Adrenal gland (tissue), 12 donors: ENCODE data around the gene LRBA. TPM values are rescaled to one million over a fixed set of nuclear protein-coding genes. Genes with fewer than 3 reads are reported as not detected.
A peak's percentile ranks its signal among the peaks of the same experiment; 100 is the strongest.

Experiments used
- DNase-seq, 7 donors: peaks; one replicate each; pipeline ENCODE4 v3.0.0-alpha.2; 2019 to 2020
- H3K27ac ChIP-seq, 5 donors: fragments of 200-600 bp; sonication (generic) in 4 of 5; 1 replicate in 3 of 5; 2 replicates in 2 of 5; pipeline versions ENCODE4 v1.5.1 to v1.8.0; 2016 to 2020; ENCODE audit warnings: mild to moderate bottlenecking in 1 of 5
- H3K27me3 ChIP-seq: fragments of 200-600 bp; 2 replicates; pipeline ENCODE4 v1.8.0; 2021
- H3K36me3 ChIP-seq, 2 donors: fragments of 200-600 bp; replicated peaks in 1 of 2; 1 replicate in 1 of 2; 2 replicates in 1 of 2; pipeline versions ENCODE4 v1.5.1 to v1.8.0; 2018 to 2022
- H3K4me1 ChIP-seq, 2 donors: fragments of 200-600 bp; replicated peaks in 1 of 2; 1 replicate in 1 of 2; 2 replicates in 1 of 2; pipeline versions ENCODE4 v1.5.1 to v1.8.0; 2018 to 2021
- H3K4me3 ChIP-seq, 4 donors: fragments of 200-600 bp; sonication (generic) in 3 of 4; one replicate each; pipeline ENCODE4 v1.5.1; 2016 to 2018
- H3K9me3 ChIP-seq, 3 donors: fragments of 200-600 bp; sonication (generic) in 1 of 3; replicated peaks in 1 of 3; 1 replicate in 2 of 3; 2 replicates in 1 of 3; pipeline versions ENCODE4 v1.5.1 to v1.8.0; 2016 to 2021
- POLR2A ChIP-seq, 2 donors: fragments of 450-650 bp; IDR thresholded peaks; one replicate each; pipeline ENCODE4 v1.6.1; 2017; ENCODE audit warnings: antibody characterized with exemption in 2 of 2, mild to moderate bottlenecking in 2 of 2, moderate library complexity in 1 of 2
- WGBS, 4 donors: extraction: QIAGEN DNeasy Blood & Tissue Kit in 2 of 4; methylation state at CpG; one replicate each; pipeline versions ENCODE4 v1.1.5 to v1.1.7; 2013 to 2017; 5-methylcytosine and 5-hydroxymethylcytosine counted together
- intact Hi-C, 2 donors: fragments of 100-400 bp; cut with DNase I; formaldehyde crosslinking; loops; one replicate each; pipeline versions ENCODE4 v1.14.1 to v1.15.0; 2022 to 2023
- polyA plus RNA-seq, 3 donors: library from polyadenylated mRNA; stranded (reverse); fragments of 200-250 nt in 2 of 3; fragments of 350-450 nt in 1 of 3; fragmentation: Illumina TruSeq in 1 of 3; extraction: RNeasy Lipid Tissue Mini Kit (QIAGEN cat#74804) in 1 of 3; gene quantifications; one replicate each; pipeline ENCODE4 v1.2.3, GENCODE V29; 2013 to 2014
- total RNA-seq, 9 donors: library from RNA; depleted of rRNA in 4 of 9; stranded (reverse); fragments of >200 nt in 4 of 9; fragments of 120-200 nt in 1 of 9; fragmentation: NEBNext Ultra II Directional in 1 of 9; extraction: Animal tissue kit (Norgen Biotek cat#: 25700) in 1 of 9; gene quantifications; one replicate each; pipeline versions ENCODE4 v1.1.0 to v1.2.4, GENCODE V29; 2013 to 2023
- TF ChIP-seq, protein P1 (sequence below), 6 experiments: fragments of 450-650 bp in 4 of 6; fragments of 200-600 bp in 2 of 6; sonication (generic) in 1 of 6; IDR thresholded peaks; 1 replicate in 5 of 6; 2 replicates in 1 of 6; pipeline versions ENCODE4 v1.5.1 to v1.8.0; 2016 to 2021; ENCODE audit warnings: antibody characterized with exemption in 6 of 6, mild to moderate bottlenecking in 2 of 6, moderate library complexity in 1 of 6
- donor health status: healthy with polysubstance abuse.
- donor health status: Bipolar disorder and iron deficiency.
- donor health status: DM: yes; HTN: yes; CAD: no.
- donor health status: DM: no; HTN: no; CAD: no.
- donor health status: DM: no; HTN: no; CAD: no.
- donor health status: DM: yes; HTN: yes; CAD: no.

Gene LRBA
- total and polyA plus RNA-seq, 12 donors = 9.6 to 106 (median 40.6) TPM

DNA sequence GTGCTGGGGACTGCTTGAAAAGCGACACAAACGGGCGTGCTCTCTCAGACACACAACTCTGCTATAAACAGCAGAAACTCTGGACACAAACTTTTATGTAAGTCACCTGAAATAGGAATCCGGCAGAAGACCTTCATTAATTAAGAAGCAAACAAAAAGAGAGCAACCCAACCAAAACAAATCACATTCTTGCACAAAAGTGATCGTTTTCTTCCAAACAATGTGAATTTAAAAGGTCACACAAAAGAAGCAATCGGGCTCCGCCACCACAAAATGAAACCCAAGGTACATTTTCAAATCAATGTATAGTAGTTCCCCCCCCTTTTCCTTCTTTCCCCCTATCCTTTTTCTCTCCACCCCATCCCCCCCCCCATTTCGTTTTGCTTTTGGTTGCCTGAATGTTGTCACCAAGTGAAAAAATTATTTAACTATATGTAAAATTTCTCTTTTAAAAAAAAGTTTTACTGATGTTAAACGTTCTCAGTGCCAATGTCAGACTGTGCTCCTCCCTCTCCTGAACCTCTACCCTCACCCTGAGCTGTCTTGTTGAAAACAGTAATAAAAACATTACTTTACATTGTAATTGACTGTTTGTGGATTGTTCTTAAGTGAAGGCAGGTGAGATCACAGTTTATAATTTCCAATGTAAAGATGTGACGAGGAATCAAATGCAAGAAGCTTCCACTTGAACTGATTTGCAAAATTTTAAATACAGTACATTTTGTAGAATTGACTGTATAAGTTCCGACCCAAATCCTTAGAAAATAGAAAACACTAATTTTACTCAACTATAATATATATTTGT is 430.8 kb downstream of the LRBA start:
- H3K9me3 ChIP-seq = no peaks in the 10 kb centered on the region
- TF ChIP-seq, protein P1, sequence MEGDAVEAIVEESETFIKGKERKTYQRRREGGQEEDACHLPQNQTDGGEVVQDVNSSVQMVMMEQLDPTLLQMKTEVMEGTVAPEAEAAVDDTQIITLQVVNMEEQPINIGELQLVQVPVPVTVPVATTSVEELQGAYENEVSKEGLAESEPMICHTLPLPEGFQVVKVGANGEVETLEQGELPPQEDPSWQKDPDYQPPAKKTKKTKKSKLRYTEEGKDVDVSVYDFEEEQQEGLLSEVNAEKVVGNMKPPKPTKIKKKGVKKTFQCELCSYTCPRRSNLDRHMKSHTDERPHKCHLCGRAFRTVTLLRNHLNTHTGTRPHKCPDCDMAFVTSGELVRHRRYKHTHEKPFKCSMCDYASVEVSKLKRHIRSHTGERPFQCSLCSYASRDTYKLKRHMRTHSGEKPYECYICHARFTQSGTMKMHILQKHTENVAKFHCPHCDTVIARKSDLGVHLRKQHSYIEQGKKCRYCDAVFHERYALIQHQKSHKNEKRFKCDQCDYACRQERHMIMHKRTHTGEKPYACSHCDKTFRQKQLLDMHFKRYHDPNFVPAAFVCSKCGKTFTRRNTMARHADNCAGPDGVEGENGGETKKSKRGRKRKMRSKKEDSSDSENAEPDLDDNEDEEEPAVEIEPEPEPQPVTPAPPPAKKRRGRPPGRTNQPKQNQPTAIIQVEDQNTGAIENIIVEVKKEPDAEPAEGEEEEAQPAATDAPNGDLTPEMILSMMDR (IDR thresholded peaks at IDR 0.05) = no peak
- no peak for TF ChIP-seq POLR2A (IDR thresholded peaks at IDR 0.05)
- H3K27me3 ChIP-seq = no peaks in the 10 kb centered on the region
- H3K27ac ChIP-seq = peak overlapping the region in 1 of 5 donors; percentile 35
- no peak for DNase-seq
- intact Hi-C loops = no loop called here
- H3K4me3 ChIP-seq = no peak overlapping the region
- no peaks in the 10 kb centered on the region for H3K36me3 ChIP-seq
- no peaks in the 10 kb centered on the region for H3K4me1 ChIP-seq
- WGBS, 4 donors = 81 to 90% (median 84%) methylated on average over 11 of the region's 11 CpGs

DNA sequence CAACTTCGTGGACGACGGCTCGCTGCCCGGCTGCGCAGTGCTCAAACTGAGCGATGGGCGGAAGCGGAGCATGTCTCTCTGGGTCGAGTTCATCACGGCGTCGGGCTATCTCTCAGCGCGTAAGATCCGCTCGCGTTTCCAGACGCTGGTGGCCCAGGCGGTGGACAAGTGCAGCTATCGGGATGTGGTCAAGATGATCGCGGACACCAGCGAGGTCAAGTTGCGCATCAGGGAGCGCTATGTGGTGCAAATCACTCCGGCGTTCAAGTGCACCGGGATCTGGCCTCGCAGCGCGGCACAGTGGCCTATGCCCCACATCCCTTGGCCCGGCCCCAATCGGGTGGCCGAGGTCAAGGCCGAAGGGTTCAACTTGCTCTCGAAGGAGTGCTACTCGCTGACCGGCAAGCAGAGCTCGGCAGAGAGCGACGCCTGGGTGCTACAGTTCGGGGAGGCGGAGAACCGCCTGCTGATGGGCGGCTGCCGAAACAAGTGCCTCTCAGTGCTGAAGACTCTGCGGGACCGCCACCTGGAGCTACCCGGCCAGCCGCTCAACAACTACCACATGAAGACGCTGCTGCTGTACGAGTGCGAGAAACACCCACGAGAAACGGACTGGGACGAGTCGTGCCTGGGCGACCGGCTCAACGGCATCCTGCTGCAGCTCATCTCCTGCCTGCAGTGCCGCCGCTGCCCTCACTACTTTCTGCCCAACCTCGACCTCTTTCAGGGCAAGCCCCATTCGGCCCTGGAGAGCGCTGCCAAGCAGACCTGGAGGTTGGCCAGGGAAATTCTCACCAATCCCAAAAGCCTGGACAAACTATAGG is 431.6 kb downstream of the LRBA start:
- no peaks in the 10 kb centered on the region for H3K4me1 ChIP-seq
- H3K36me3 ChIP-seq = no peaks in the 10 kb centered on the region
- no peaks in the 10 kb centered on the region for H3K9me3 ChIP-seq
- 56 to 74% (median 60%) methylated on average over 22 to 66 of the region's 66 CpGs for WGBS, 4 donors
- intact Hi-C loops = no loop called here
- H3K27ac ChIP-seq = peak overlapping the region in 1 of 5 donors; percentile 35
- DNase-seq = peak in 2 of 7 donors; percentile 30 to 77
- H3K4me3 ChIP-seq = peak overlapping the region in 1 of 4 donors; percentile 28
- TF ChIP-seq, protein P1 (IDR thresholded peaks at IDR 0.05) = no peak
- TF ChIP-seq POLR2A (IDR thresholded peaks at IDR 0.05) = no peak
- H3K27me3 ChIP-seq = no peaks in the 10 kb centered on the region

DNA sequence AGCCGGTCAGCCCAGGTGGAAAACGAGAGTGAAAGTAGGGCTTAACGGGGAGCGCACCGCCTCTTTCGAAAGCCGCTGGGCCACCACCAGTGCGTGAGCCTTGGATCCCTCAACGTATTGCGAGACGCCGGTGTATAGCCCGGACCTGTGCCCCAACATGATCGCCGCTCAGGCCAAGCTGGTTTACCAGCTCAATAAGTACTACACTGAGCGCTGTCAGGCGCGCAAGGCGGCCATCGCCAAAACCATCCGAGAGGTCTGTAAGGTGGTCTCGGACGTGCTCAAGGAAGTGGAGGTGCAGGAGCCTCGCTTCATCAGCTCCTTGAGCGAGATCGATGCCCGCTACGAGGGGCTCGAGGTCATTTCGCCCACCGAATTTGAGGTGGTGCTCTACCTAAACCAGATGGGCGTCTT is 432.2 kb downstream of the LRBA start:
- Histone ChIP-seq H3K4me1 (no peaks in the 10 kb centered on the region), H3K27me3 (no peaks in the 10 kb centered on the region), H3K9me3 (no peaks in the 10 kb centered on the region), H3K27ac (peak overlapping the region in 1 of 5 donors; percentile 35), H3K4me3 (peak overlapping the region in 1 of 4 donors; percentile 28), H3K36me3 (no peaks in the 10 kb centered on the region)
- no peak for TF ChIP-seq POLR2A (IDR thresholded peaks at IDR 0.05)
- TF ChIP-seq, protein P1 (IDR thresholded peaks at IDR 0.05) = no peak
- 69 to 78% (median 71%) methylated on average over 24 to 32 of the region's 32 CpGs for WGBS, 4 donors
- intact Hi-C loops = no loop called here
- peak in 1 of 7 donors; percentile 60 for DNase-seq

DNA sequence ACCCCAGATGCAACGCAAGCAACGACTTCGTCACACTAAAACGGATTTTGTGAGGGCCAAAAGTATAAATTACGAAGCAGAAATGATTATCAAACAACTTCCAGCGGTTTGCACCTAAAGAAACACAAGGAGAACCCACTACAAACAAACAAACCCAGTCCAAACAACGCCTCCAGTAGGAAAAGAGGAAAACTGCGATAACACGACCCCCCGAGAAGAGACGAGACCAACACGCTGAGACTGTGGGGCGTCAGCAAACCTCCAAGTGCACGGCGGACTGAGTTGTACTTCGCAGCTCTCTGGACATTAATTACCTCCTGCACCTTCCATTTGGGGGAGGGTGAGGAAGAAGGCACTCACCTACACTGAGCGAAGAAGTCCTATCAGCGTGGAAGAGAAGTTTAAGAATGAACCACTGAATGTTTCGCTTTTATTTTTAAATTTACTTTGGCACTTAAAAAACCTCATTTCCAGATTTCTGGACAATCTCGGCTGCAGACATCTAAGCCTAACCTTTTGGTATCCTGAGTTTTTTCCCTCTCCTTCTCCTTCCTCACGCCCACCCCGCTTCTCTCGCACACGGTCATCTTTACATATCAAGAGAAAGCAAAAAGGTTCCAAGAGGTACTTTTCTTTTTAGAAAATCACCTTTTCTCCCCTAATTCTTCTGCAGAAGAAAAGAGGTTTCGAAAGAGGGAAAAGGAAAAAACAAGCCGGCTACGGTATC is 432.8 kb downstream of the LRBA start, which contains the start of gene MAB21L2:
MAB21L2 (plus strand) TSS at position 6 of the 727 bp plus-strand sequence. CDS start 879 bp downstream, outside the sequence.
- Histone ChIP-seq H3K27me3 (no peaks in the 10 kb centered on the region), H3K27ac (peak within 1 kb of the TSS in 1 of 5 donors; percentile 35), H3K36me3 (no peaks in the 10 kb centered on the region), H3K9me3 (no peaks in the 10 kb centered on the region), H3K4me1 (no peaks in the 10 kb centered on the region), H3K4me3 (peak within 1 kb of the TSS in 1 of 4 donors; percentile 28)
- no peak for DNase-seq
- intact Hi-C loops = no loop called here
- 74 to 85% (median 83%) methylated on average over 27 of the region's 27 CpGs for WGBS, 4 donors
- TF ChIP-seq, protein P1 (IDR thresholded peaks at IDR 0.05) = no peak
- no peak for TF ChIP-seq POLR2A (IDR thresholded peaks at IDR 0.05)
